Measurements from ENCODE around the gene FBXW10B.
"Not testable (repeated sequence)": the region's sequence is repeated elsewhere in the genome, so short reads cannot be mapped to it uniquely, and the experiment has no call there.

DNA sequence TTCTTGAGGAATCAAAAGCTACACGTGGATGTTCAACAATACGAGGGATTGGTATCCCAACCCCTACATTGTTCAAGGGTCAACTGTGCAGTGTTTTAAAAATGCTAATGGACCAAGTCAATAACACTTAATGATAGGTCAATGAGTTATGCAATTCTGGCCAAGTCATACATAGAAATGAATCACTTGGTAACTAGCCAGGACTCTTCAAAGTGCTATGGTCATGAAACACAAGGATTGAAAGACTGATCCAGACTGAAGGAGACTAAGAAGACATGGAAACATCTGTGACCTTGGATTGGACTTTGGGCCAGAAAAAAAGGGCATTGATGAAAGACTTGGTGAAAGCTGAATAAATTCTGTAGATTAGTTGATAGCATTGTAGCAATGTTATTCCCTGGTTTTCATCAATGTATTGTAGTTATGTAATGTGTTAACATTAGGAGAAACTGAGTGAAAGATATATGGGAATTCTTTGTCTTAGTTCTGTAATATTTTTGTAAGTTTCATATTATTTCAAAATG, 11.5 kb upstream of the FBXW10B start:
- TF ChIP-seq, protein P1, sequence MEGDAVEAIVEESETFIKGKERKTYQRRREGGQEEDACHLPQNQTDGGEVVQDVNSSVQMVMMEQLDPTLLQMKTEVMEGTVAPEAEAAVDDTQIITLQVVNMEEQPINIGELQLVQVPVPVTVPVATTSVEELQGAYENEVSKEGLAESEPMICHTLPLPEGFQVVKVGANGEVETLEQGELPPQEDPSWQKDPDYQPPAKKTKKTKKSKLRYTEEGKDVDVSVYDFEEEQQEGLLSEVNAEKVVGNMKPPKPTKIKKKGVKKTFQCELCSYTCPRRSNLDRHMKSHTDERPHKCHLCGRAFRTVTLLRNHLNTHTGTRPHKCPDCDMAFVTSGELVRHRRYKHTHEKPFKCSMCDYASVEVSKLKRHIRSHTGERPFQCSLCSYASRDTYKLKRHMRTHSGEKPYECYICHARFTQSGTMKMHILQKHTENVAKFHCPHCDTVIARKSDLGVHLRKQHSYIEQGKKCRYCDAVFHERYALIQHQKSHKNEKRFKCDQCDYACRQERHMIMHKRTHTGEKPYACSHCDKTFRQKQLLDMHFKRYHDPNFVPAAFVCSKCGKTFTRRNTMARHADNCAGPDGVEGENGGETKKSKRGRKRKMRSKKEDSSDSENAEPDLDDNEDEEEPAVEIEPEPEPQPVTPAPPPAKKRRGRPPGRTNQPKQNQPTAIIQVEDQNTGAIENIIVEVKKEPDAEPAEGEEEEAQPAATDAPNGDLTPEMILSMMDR (IDR thresholded peaks at IDR 0.05), result not testable (repeated sequence)
- not testable (repeated sequence) for TF ChIP-seq POLR2A, POLR2AphosphoS5, EP300 (IDR thresholded peaks at IDR 0.05)

Measured in upper lobe of left lung (tissue), 4 donors.